Activated CD8-positive, alpha-beta memory T cell treated with anti-CD3 and anti-CD28 coated beads, Interleukin-2, amount 10 ng/mL, durations not matched to agents 7 days and 5 days (primary cell): Measurements from ENCODE around the gene TSTD1. TPM values are rescaled to one million over a fixed set of nuclear protein-coding genes. Genes with fewer than 3 reads are reported as not detected.

ENCODE experiments used
- ATAC-seq: fragments of 150-1000 bp; cut with Tn5 transposase; one replicate; pipeline ENCODE4 v1.10.0; 2021; ENCODE audit warnings: moderate library complexity
- CTCF ChIA-PET: fragments of 350-600 bp; sonication (Branson Sonifier 250); formaldehyde crosslinking; loops from one replicate; lab custom pipeline; 2021; ENCODE audit warnings: antibody characterized with exemption; lab: Charles Lee
- DNase-seq: peaks from one replicate; pipeline ENCODE4 v3.0.0-alpha.2; 2020
- H3K27ac Mint-ChIP-seq: one replicate; pipeline ENCODE4 v1.8.0; 2021; ENCODE audit warnings: mild to moderate bottlenecking, mixed read lengths
- H3K27me3 Mint-ChIP-seq: one replicate; pipeline ENCODE4 v1.8.0; 2021; ENCODE audit warnings: mixed read lengths
- H3K36me3 Mint-ChIP-seq: one replicate; pipeline ENCODE4 v1.8.0; 2021; ENCODE audit warnings: mild to moderate bottlenecking, mixed read lengths
- H3K4me1 Mint-ChIP-seq: one replicate; pipeline ENCODE4 v1.8.0; 2021; ENCODE audit warnings: mixed read lengths
- H3K4me3 Mint-ChIP-seq: one replicate; pipeline ENCODE4 v1.8.0; 2021; ENCODE audit warnings: mild to moderate bottlenecking, moderate library complexity, mixed read lengths
- H3K9me3 Mint-ChIP-seq: one replicate; pipeline ENCODE4 v1.8.0; 2022; ENCODE audit warnings: low read depth, mixed read lengths
- total RNA-seq, 2 experiments: library from RNA; stranded (reverse); gene quantifications; one replicate each; pipeline ENCODE4 v1.2.3, GENCODE V29; 2021

TSTD1 gene
- 10 to 100 TPM; 62.8 TPM for total RNA-seq

- ATAC-seq (peak; percentile 92), DNase-seq (peak; percentile 90)
- Mint-ChIP-seq H3K27me3 (no peaks in the 10 kb centered on the region), H3K4me3 (peak within 1 kb of the TSS; percentile 84), H3K27ac (peak within 1 kb of the TSS; percentile 90), H3K9me3 (no peaks in the 10 kb centered on the region), H3K36me3 (peaks cover 38% of the 10 kb centered on the region), H3K4me1 (peaks cover 47% of the 10 kb centered on the region)
- CTCF ChIA-PET, result interaction anchor here (0.7 to 3.7 kb wide), 20 partner anchors 9 to 344 kb away, joined by 3 to 20 read pairs (median 4); partner anchors contain the start of genes ARHGAP30, F11R, ITLN2 and KLHDC9
Observed at GRCh38 chr1:161038523-161039153, at the start of gene TSTD1. Gene TSTD1 (minus strand): TSS chr1:161038964. CDS start chr1:161038889, 75 bp downstream.

- Mint-ChIP-seq H3K4me1 (peaks cover 9% of the 10 kb centered on the region), H3K27ac (no peak overlapping the region), H3K27me3 (no peaks in the 10 kb centered on the region), H3K9me3 (no peaks in the 10 kb centered on the region), H3K4me3 (no peak overlapping the region), H3K36me3 (no peaks in the 10 kb centered on the region)
- no peak for DNase-seq
- CTCF ChIA-PET, result interaction anchor here (1.2 to 4.8 kb wide), 3 partner anchors 11 to 16 kb away, joined by 3 to 22 read pairs (median 6); partner anchors contain the start of genes ARHGAP30 and KLHDC9
- no peak for ATAC-seq
Observed at GRCh38 chr1:161086457-161086856, 47.7 kb upstream of the TSTD1 start.

DNA sequence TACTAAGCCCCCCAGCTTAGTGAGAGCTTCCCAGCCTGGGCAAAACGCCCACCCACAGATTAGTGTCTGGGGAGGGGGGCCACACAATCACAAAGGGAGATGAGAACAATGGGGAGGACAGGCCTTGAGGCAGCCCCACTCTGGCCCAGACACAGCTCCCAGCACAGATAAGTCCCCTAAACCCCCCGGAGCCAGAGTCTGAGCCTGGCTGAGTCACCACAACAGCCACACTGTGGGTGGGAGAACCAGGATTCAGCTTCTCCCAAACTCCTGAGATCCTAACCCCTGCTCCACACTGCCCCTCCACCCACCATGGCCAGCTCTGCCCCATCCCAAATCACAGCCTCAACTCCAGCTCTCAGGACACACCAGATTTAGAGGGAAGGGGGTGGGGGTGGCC is 46.4 kb upstream of the TSTD1 start:
- DNase-seq, result no peak
- CTCF ChIA-PET, result interaction anchor here (1.7 to 4.8 kb wide), 2 partner anchors 12 to 15 kb away, joined by 6 to 22 read pairs; partner anchors contain the start of genes ARHGAP30 and KLHDC9
- ATAC-seq, result no peak
- H3K27ac Mint-ChIP-seq, result no peak overlapping the region
- H3K36me3 Mint-ChIP-seq, result no peaks in the 10 kb centered on the region
- H3K9me3 Mint-ChIP-seq, result no peaks in the 10 kb centered on the region
- no peak overlapping the region for H3K4me3 Mint-ChIP-seq
- peaks cover 3% of the 10 kb centered on the region for H3K4me1 Mint-ChIP-seq
- H3K27me3 Mint-ChIP-seq, result no peaks in the 10 kb centered on the region

- peaks cover 9% of the 10 kb centered on the region for H3K4me1 Mint-ChIP-seq
- ATAC-seq (no peak), DNase-seq (no peak)
- no peaks in the 10 kb centered on the region for H3K9me3 Mint-ChIP-seq
- H3K27ac Mint-ChIP-seq, result no peak overlapping the region
- no peak overlapping the region for H3K4me3 Mint-ChIP-seq
- H3K27me3 Mint-ChIP-seq, result no peaks in the 10 kb centered on the region
- no peaks in the 10 kb centered on the region for H3K36me3 Mint-ChIP-seq
- CTCF ChIA-PET, result interaction anchor here (4.8 kb wide), 1 partner anchor 13 kb away, joined by 22 read pairs; the partner anchor contains the start of gene KLHDC9
Observed at GRCh38 chr1:161084597-161084988, 45.8 kb upstream of the TSTD1 start.

DNA sequence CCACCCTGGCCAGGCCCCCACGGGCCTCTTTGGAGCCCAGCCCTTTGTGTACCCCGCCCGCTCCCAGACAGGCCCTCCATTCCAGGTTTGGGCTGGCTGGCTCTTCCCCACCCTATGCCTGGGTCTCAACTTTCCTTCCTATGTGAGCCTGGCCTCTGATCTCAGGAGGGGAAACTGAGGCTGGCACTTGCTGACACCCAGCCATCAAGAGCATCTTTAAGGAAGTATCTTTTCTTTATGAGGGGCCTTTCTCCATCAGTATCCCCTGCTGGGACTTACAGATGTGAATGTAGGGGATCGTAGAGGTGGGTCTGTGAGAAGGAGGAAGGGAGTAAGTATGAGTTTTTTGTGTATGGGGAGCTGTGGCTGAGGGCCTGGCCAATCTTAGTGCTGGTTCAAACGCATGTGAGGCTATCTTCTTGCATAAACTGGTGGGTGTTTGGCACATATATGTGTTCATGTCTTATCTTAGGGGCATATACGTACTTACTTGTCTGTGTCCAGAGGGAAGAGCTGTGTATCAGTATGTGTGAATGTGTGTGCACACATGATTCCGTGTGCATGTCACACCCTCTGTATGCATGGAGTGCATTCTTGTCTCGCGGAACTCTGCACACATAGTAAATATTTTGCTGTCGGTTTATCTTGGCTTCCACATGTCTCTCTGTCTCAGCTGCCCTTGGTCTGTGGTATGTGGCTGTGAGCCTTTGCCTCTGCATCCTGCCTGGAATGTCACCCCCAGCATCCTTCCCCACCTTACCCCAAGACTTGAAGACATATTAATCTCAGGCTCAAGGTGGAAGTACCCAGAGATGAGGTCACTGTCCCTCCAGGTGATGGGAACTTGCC is 45.2 kb upstream of the TSTD1 start:
- CTCF ChIA-PET, result interaction anchor here (2.2 to 4.8 kb wide), 3 partner anchors 12 to 15 kb away, joined by 5 to 22 read pairs (median 12); partner anchors contain the start of gene KLHDC9
- no peak for DNase-seq
- no peak overlapping the region for H3K4me3 Mint-ChIP-seq
- no peak for ATAC-seq
- no peaks in the 10 kb centered on the region for H3K9me3 Mint-ChIP-seq
- peaks cover 12% of the 10 kb centered on the region for H3K4me1 Mint-ChIP-seq
- H3K36me3 Mint-ChIP-seq, result no peaks in the 10 kb centered on the region
- H3K27me3 Mint-ChIP-seq, result no peaks in the 10 kb centered on the region
- no peak overlapping the region for H3K27ac Mint-ChIP-seq

- no peak for ATAC-seq
- Mint-ChIP-seq H3K27ac (no peak overlapping the region), H3K27me3 (no peaks in the 10 kb centered on the region), H3K4me1 (peaks cover 12% of the 10 kb centered on the region), H3K4me3 (no peak overlapping the region), H3K36me3 (no peaks in the 10 kb centered on the region), H3K9me3 (no peaks in the 10 kb centered on the region)
- no peak for DNase-seq
- CTCF ChIA-PET, result interaction anchor here (2.2 to 4.8 kb wide), 3 partner anchors 12 to 14 kb away, joined by 5 to 22 read pairs (median 12); partner anchors contain the start of gene KLHDC9
Observed at GRCh38 chr1:161082996-161083747, 44.4 kb upstream of the TSTD1 start.

DNA sequence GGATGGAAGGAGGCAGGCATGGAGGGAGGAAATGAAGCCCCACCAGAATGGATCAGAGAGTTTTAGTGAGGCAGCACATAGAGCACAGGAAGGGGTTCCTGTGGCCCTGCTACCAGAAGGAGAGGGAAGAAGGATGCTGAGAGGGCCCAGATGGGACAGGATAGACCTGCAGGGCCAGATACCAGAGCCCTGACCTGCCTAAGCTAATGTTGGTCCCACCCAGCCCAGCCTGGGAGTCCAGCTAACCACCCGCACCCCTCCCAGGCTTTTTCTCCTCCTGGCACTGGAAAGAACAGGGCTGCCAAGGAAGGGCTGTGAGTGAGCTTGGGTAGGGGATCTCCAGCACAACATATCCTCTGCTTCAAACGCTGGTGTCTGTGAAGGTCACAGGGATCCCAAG is 43.7 kb upstream of the TSTD1 start:
- H3K4me1 Mint-ChIP-seq, result peaks cover 12% of the 10 kb centered on the region
- H3K36me3 Mint-ChIP-seq, result no peaks in the 10 kb centered on the region
- DNase-seq, result no peak
- CTCF ChIA-PET, result interaction anchor here (2.2 to 3.2 kb wide), 2 partner anchors 11 to 14 kb away, joined by 5 to 12 read pairs; no protein-coding TSS in a partner anchor
- no peaks in the 10 kb centered on the region for H3K27me3 Mint-ChIP-seq
- no peak overlapping the region for H3K4me3 Mint-ChIP-seq
- ATAC-seq, result no peak
- no peaks in the 10 kb centered on the region for H3K9me3 Mint-ChIP-seq
- no peak overlapping the region for H3K27ac Mint-ChIP-seq

GRCh38 chr1:161081519-161081918 is 42.8 kb upstream of the TSTD1 start:
- Mint-ChIP-seq H3K4me1 (peaks cover 12% of the 10 kb centered on the region), H3K27ac (no peak overlapping the region), H3K27me3 (no peaks in the 10 kb centered on the region), H3K4me3 (no peak overlapping the region), H3K9me3 (no peaks in the 10 kb centered on the region), H3K36me3 (no peaks in the 10 kb centered on the region)
- ATAC-seq, result no peak
- no peak for DNase-seq
- CTCF ChIA-PET, result interaction anchor here (1.4 to 3.2 kb wide), 2 partner anchors 9 to 10 kb away, joined by 3 to 12 read pairs; no protein-coding TSS in a partner anchor

GRCh38 chr1:161080441-161081405 is 42.0 kb upstream of the TSTD1 start:
- DNase-seq (no peak), ATAC-seq (no peak)
- Mint-ChIP-seq H3K4me3 (no peak overlapping the region), H3K27me3 (no peaks in the 10 kb centered on the region), H3K9me3 (no peaks in the 10 kb centered on the region), H3K4me1 (peaks cover 12% of the 10 kb centered on the region), H3K36me3 (no peaks in the 10 kb centered on the region), H3K27ac (no peak overlapping the region)
- CTCF ChIA-PET, result interaction anchor here (0.8 to 3.2 kb wide), 3 partner anchors 9 to 10 kb away, joined by 3 to 12 read pairs (median 3); no protein-coding TSS in a partner anchor

GRCh38 chr1:161079436-161080110 is 40.8 kb upstream of the TSTD1 start:
- CTCF ChIA-PET, result interaction anchor here (0.8 to 2.6 kb wide), 4 partner anchors 8 to 38 kb away, joined by 3 to 15 read pairs (median 4); partner anchors contain the start of genes KLHDC9 and NECTIN4
- DNase-seq (no peak), ATAC-seq (no peak)
- H3K27ac Mint-ChIP-seq, result no peak overlapping the region
- H3K27me3 Mint-ChIP-seq, result no peaks in the 10 kb centered on the region
- H3K4me1 Mint-ChIP-seq, result peaks cover 12% of the 10 kb centered on the region
- no peaks in the 10 kb centered on the region for H3K36me3 Mint-ChIP-seq
- no peak overlapping the region for H3K4me3 Mint-ChIP-seq
- H3K9me3 Mint-ChIP-seq, result no peaks in the 10 kb centered on the region

GRCh38 chr1:161077426-161077825 is 38.7 kb upstream of the TSTD1 start:
- Mint-ChIP-seq H3K27me3 (no peaks in the 10 kb centered on the region), H3K36me3 (no peaks in the 10 kb centered on the region), H3K27ac (no peak overlapping the region), H3K9me3 (no peaks in the 10 kb centered on the region), H3K4me1 (peaks cover 24% of the 10 kb centered on the region), H3K4me3 (no peak overlapping the region)
- CTCF ChIA-PET, result interaction anchor here (2.6 kb wide), 1 partner anchor 20 kb away, joined by 15 read pairs; the partner anchor contains the start of gene KLHDC9
- ATAC-seq (no peak), DNase-seq (no peak)
